ENCODE data around the gene KCNE4.

- TF ChIP-seq CTCF (IDR thresholded peaks at IDR 0.05) = no peak
- no peak for TF ChIP-seq POLR2A (IDR thresholded peaks at IDR 0.05)
These were observed 50.5 kb downstream of the KCNE4 start for GRCh38 chr2:223102450-223102849.

Data from right lobe of liver (tissue), 4 donors.